ENCODE results near the gene MIEN1. TPM values are rescaled to one million over a fixed set of nuclear protein-coding genes. Genes with fewer than 3 reads are reported as not detected.
"Not testable (repeated sequence)": the region's sequence is repeated elsewhere in the genome, so short reads cannot be mapped to it uniquely, and the experiment has no call there.

The MIEN1 gene
- total RNA-seq, 2 donors from 2014 or later, result 39.4 to 40.1 TPM

DNA sequence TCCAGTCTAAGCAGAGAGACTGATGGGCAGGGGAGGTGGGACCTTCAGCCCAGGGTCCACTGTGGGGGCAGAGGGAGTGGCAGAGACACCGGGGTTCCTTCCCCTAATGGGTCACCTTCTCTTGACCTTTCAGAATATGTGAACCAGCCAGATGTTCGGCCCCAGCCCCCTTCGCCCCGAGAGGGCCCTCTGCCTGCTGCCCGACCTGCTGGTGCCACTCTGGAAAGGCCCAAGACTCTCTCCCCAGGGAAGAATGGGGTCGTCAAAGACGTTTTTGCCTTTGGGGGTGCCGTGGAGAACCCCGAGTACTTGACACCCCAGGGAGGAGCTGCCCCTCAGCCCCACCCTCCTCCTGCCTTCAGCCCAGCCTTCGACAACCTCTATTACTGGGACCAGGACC lies 2.8 kb downstream of the MIEN1 start:
- H3K4me3 Mint-ChIP-seq, result no peak overlapping the region
- H3K4me1 Mint-ChIP-seq (ENCODE audit: low read depth), result peaks cover 18% of the 10 kb centered on the region
- H3K9me3 Mint-ChIP-seq, result no peaks in the 10 kb centered on the region
- peaks cover 0 to 3% of the 10 kb centered on the region in 2 donors for H3K36me3 Mint-ChIP-seq (ENCODE audit: insufficient read depth in 2 of 2)
- no peak for ATAC-seq (replicated peaks in 1 of 2)
- no peak overlapping the region for H3K27ac Mint-ChIP-seq
- no peaks in the 10 kb centered on the region for H3K27me3 Mint-ChIP-seq (ENCODE audit: low read depth)
- no peak for DNase-seq

- Mint-ChIP-seq H3K9me3 (no peaks in the 10 kb centered on the region), H3K4me3 (no peak overlapping the region), H3K36me3 (ENCODE audit: insufficient read depth in 2 of 2) (peaks cover 0 to 3% of the 10 kb centered on the region in 2 donors), H3K27ac (no peak overlapping the region), H3K27me3 (ENCODE audit: low read depth) (no peaks in the 10 kb centered on the region), H3K4me1 (ENCODE audit: low read depth) (peaks cover 18% of the 10 kb centered on the region)
- DNase-seq (no peak), ATAC-seq (replicated peaks in 1 of 2) (no peak)
Observed at GRCh38 chr17:39726617-39727016, 3.7 kb downstream of the MIEN1 start.

DNA sequence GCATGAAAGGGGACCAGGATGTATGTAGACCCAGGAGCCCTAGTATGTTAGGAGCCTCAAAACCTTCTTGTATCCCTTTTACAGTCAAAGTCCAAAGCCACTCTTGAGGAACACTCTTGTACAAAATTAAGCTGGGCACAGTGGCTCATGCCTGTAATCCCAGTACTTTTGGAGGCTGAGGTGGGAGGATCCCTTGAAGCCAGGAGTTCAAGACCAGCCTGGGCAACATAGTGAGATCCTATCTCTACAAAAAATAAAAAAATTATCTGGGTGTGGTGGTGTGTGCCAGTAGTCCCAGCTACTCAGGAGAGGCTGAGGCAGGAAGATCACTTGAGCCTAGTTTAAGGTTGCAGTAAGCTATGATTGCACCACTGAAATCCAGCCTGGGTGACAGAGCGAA lies 4.4 kb downstream of the MIEN1 start:
- H3K27me3 Mint-ChIP-seq (ENCODE audit: low read depth); DNase-seq; H3K4me3 Mint-ChIP-seq; H3K9me3 Mint-ChIP-seq; ATAC-seq (replicated peaks in 1 of 2); H3K36me3 Mint-ChIP-seq (ENCODE audit: insufficient read depth in 2 of 2); H3K27ac Mint-ChIP-seq: not testable (repeated sequence)
- H3K4me1 Mint-ChIP-seq (ENCODE audit: low read depth), result peaks cover 18% of the 10 kb centered on the region

DNA sequence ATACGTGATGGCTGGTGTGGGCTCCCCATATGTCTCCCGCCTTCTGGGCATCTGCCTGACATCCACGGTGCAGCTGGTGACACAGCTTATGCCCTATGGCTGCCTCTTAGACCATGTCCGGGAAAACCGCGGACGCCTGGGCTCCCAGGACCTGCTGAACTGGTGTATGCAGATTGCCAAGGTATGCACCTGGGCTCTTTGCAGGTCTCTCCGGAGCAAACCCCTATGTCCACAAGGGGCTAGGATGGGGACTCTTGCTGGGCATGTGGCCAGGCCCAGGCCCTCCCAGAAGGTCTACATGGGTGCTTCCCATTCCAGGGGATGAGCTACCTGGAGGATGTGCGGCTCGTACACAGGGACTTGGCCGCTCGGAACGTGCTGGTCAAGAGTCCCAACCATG lies 5.6 kb downstream of the MIEN1 start:
- DNase-seq, result no peak
- no peak overlapping the region for H3K27ac Mint-ChIP-seq
- peaks cover 0 to 3% of the 10 kb centered on the region in 2 donors for H3K36me3 Mint-ChIP-seq (ENCODE audit: insufficient read depth in 2 of 2)
- no peak overlapping the region for H3K4me3 Mint-ChIP-seq
- no peak for ATAC-seq (replicated peaks in 1 of 2)
- no peaks in the 10 kb centered on the region for H3K27me3 Mint-ChIP-seq (ENCODE audit: low read depth)
- peaks cover 14% of the 10 kb centered on the region for H3K4me1 Mint-ChIP-seq (ENCODE audit: low read depth)
- H3K9me3 Mint-ChIP-seq, result no peaks in the 10 kb centered on the region

- H3K4me3 Mint-ChIP-seq, result no peak overlapping the region
- H3K27me3 Mint-ChIP-seq (ENCODE audit: low read depth), result no peaks in the 10 kb centered on the region
- DNase-seq (peak in 1 of 2 donors; percentile 23), ATAC-seq (replicated peaks in 1 of 2) (peak; percentile 57 to 58)
- H3K27ac Mint-ChIP-seq, result no peak overlapping the region
- H3K36me3 Mint-ChIP-seq (ENCODE audit: insufficient read depth in 2 of 2), result peaks cover 0 to 3% of the 10 kb centered on the region in 2 donors
- H3K4me1 Mint-ChIP-seq (ENCODE audit: low read depth), result no peaks in the 10 kb centered on the region
- H3K9me3 Mint-ChIP-seq, result no peaks in the 10 kb centered on the region
Observed at GRCh38 chr17:39722965-39723848, 7.1 kb downstream of the MIEN1 start.

DNA sequence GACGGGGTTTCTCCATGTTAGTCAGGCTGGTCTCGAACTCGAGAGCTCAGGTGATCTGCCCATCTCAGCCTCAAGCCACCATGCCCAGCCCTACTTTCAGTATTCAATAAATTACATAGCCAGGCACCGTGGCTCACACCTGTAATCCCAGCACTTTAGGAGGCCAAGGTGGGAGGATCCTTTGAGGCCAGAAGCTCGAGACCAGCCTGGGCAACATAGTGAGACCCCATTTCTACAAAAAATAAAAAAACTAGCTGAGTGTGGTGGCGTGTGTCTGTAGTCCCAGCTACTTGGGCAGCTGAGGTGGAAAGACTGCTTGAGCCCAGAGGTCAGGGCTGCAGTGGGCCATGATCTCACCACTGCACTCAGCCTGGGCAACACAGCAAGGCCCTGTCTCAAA lies 8.2 kb downstream of the MIEN1 start:
- Mint-ChIP-seq H3K36me3 (ENCODE audit: insufficient read depth in 2 of 2) (peaks cover 0 to 2% of the 10 kb centered on the region in 2 donors), H3K4me3 (no peak overlapping the region), H3K27ac (no peak overlapping the region), H3K9me3 (no peaks in the 10 kb centered on the region), H3K4me1 (ENCODE audit: low read depth) (no peaks in the 10 kb centered on the region), H3K27me3 (ENCODE audit: low read depth) (no peaks in the 10 kb centered on the region)
- DNase-seq, result no peak
- ATAC-seq (replicated peaks in 1 of 2), result no peak

- Mint-ChIP-seq H3K9me3 (no peaks in the 10 kb centered on the region), H3K4me3 (no peak overlapping the region), H3K36me3 (ENCODE audit: insufficient read depth in 2 of 2) (no peaks in the 10 kb centered on the region), H3K27me3 (ENCODE audit: low read depth) (no peaks in the 10 kb centered on the region), H3K4me1 (ENCODE audit: low read depth) (no peaks in the 10 kb centered on the region), H3K27ac (no peak overlapping the region)
- no peak for DNase-seq
- ATAC-seq (replicated peaks in 1 of 2), result no peak
Observed at GRCh38 chr17:39719563-39720355, 10.6 kb downstream of the MIEN1 start.

GRCh38 chr17:39717660-39718059 lies 12.7 kb downstream of the MIEN1 start:
- Mint-ChIP-seq H3K27ac (no peak overlapping the region), H3K9me3 (no peaks in the 10 kb centered on the region), H3K4me3 (no peak overlapping the region), H3K4me1 (ENCODE audit: low read depth) (no peaks in the 10 kb centered on the region), H3K36me3 (ENCODE audit: insufficient read depth in 2 of 2) (no peaks in the 10 kb centered on the region), H3K27me3 (ENCODE audit: low read depth) (no peaks in the 10 kb centered on the region)
- DNase-seq (no peak), ATAC-seq (replicated peaks in 1 of 2) (no peak)

- no peaks in the 10 kb centered on the region for H3K9me3 Mint-ChIP-seq
- no peak overlapping the region for H3K27ac Mint-ChIP-seq
- no peaks in the 10 kb centered on the region for H3K36me3 Mint-ChIP-seq (ENCODE audit: insufficient read depth in 2 of 2)
- H3K4me1 Mint-ChIP-seq (ENCODE audit: low read depth), result no peaks in the 10 kb centered on the region
- ATAC-seq (replicated peaks in 1 of 2), result no peak
- DNase-seq, result no peak
- no peak overlapping the region for H3K4me3 Mint-ChIP-seq
- no peaks in the 10 kb centered on the region for H3K27me3 Mint-ChIP-seq (ENCODE audit: low read depth)
Observed at GRCh38 chr17:39716879-39717536, 13.3 kb downstream of the MIEN1 start.

- Mint-ChIP-seq H3K27ac (no peak overlapping the region), H3K36me3 (ENCODE audit: insufficient read depth in 2 of 2) (no peaks in the 10 kb centered on the region), H3K4me3 (no peak overlapping the region), H3K27me3 (ENCODE audit: low read depth) (no peaks in the 10 kb centered on the region), H3K9me3 (no peaks in the 10 kb centered on the region), H3K4me1 (ENCODE audit: low read depth) (no peaks in the 10 kb centered on the region)
- DNase-seq (no peak), ATAC-seq (replicated peaks in 1 of 2) (no peak)
Observed at GRCh38 chr17:39716073-39716818, 14.1 kb downstream of the MIEN1 start.

- H3K9me3 Mint-ChIP-seq, result no peaks in the 10 kb centered on the region
- ATAC-seq (replicated peaks in 1 of 2) (no peak), DNase-seq (no peak)
- H3K4me1 Mint-ChIP-seq (ENCODE audit: low read depth), result no peaks in the 10 kb centered on the region
- H3K4me3 Mint-ChIP-seq, result no peak overlapping the region
- no peaks in the 10 kb centered on the region for H3K27me3 Mint-ChIP-seq (ENCODE audit: low read depth)
- H3K27ac Mint-ChIP-seq, result no peak overlapping the region
- no peaks in the 10 kb centered on the region for H3K36me3 Mint-ChIP-seq (ENCODE audit: insufficient read depth in 2 of 2)
Observed at GRCh38 chr17:39715375-39716072, 14.8 kb downstream of the MIEN1 start.

GRCh38 chr17:39714234-39714633 lies 16.1 kb downstream of the MIEN1 start:
- no peaks in the 10 kb centered on the region for H3K9me3 Mint-ChIP-seq
- ATAC-seq (replicated peaks in 1 of 2) (no peak), DNase-seq (no peak)
- H3K27ac Mint-ChIP-seq, result no peak overlapping the region
- H3K36me3 Mint-ChIP-seq (ENCODE audit: insufficient read depth in 2 of 2), result no peaks in the 10 kb centered on the region
- H3K4me1 Mint-ChIP-seq (ENCODE audit: low read depth), result no peaks in the 10 kb centered on the region
- no peak overlapping the region for H3K4me3 Mint-ChIP-seq
- H3K27me3 Mint-ChIP-seq (ENCODE audit: low read depth), result no peaks in the 10 kb centered on the region

Data from activated T-cell treated with anti-CD3 and anti-CD28 coated beads, Interleukin-2, amount 50 U/mL, for 72 hours (primary cell).